MCF 10A (cell line): Measurements from ENCODE around the gene MGMT. TPM values are rescaled to one million over a fixed set of nuclear protein-coding genes. Genes with fewer than 3 reads are reported as not detected.

Source experiments
- BruUV-seq: library from RNA; stranded (reverse); fragments of 400-500 nt; replicated peaks from 2 replicates; lab custom pipeline; 2021; lab: Mats Ljungman, UMichigan
- CTCF ChIA-PET: fragments of 300-600 bp; sonication (Branson Sonifier 250); formaldehyde crosslinking; extraction: SDS; loops from one replicate; lab custom pipeline; 2021; ENCODE audit warnings: antibody characterized with exemption, inconsistent platforms; lab: Yijun Ruan, JAX
- POLR2A ChIA-PET: fragments of 300-600, 350-650 bp; sonication (Branson Sonifier 250); formaldehyde crosslinking; extraction: SDS; loops from one replicate; lab custom pipeline; 2020; ENCODE audit warnings: antibody characterized with exemption, inconsistent platforms; lab: Yijun Ruan, JAX
- DNase-seq: peaks from one replicate; pipeline ENCODE4 v3.0.0-alpha.2; 2018; ENCODE audit not compliant: unreplicated experiment
- H3K27ac Mint-ChIP-seq: one replicate; pipeline ENCODE4 v1.8.0; 2022; ENCODE audit warnings: mild to moderate bottlenecking, low read depth, mixed read lengths; ENCODE audit not compliant: unreplicated experiment
- H3K27me3 Mint-ChIP-seq: one replicate; pipeline ENCODE4 v1.8.0; 2022; ENCODE audit warnings: mixed read lengths; ENCODE audit not compliant: insufficient read depth, unreplicated experiment
- H3K36me3 Mint-ChIP-seq: one replicate; pipeline ENCODE4 v1.8.0; 2022; ENCODE audit warnings: mild to moderate bottlenecking, moderate library complexity, mixed read lengths; ENCODE audit not compliant: insufficient read depth, unreplicated experiment
- H3K4me1 Mint-ChIP-seq: one replicate; pipeline ENCODE4 v1.8.0; 2022; ENCODE audit warnings: mixed read lengths; ENCODE audit not compliant: insufficient read depth, unreplicated experiment
- H3K4me3 Mint-ChIP-seq: one replicate; pipeline ENCODE4 v1.8.0; 2022; ENCODE audit warnings: mild to moderate bottlenecking, moderate library complexity, mixed read lengths; ENCODE audit not compliant: unreplicated experiment
- H3K9me3 Mint-ChIP-seq: one replicate; pipeline ENCODE4 v1.8.0; 2022; ENCODE audit warnings: mixed read lengths; ENCODE audit not compliant: unreplicated experiment
- CTCF ChIP-seq: fragments of 200-600 bp; IDR thresholded peaks from one replicate; pipeline ENCODE4 v1.8.0; 2022; ENCODE audit warnings: antibody characterized with exemption, mild to moderate bottlenecking; ENCODE audit not compliant: unreplicated experiment
- intact Hi-C: fragments of 100-400 bp; cut with micrococcal nuclease; formaldehyde crosslinking; loops from 2 replicates; pipeline ENCODE4 v1.14.1; 2022
- total RNA-seq: library from RNA; stranded (reverse); gene quantifications from 2 replicates; pipeline ENCODE4 v1.2.3, GENCODE V29; 2022

The MGMT gene
- total RNA-seq, 1 experiment from 2014 or later: 18.0 TPM

- BruUV-seq: no TSS peak
- Mint-ChIP-seq H3K4me1 (no peaks in the 10 kb centered on the region), H3K4me3 (no peak overlapping the region), H3K27ac (no peak overlapping the region), H3K9me3 (no peaks in the 10 kb centered on the region), H3K27me3 (no peaks in the 10 kb centered on the region), H3K36me3 (peaks cover 7% of the 10 kb centered on the region)
- no peak for TF ChIP-seq CTCF
- intact Hi-C loops: no loop called here
- ChIA-PET POLR2A (no interaction called here), CTCF (no interaction called here)
- DNase-seq: no peak
Measured at GRCh38 chr10:129683519-129683918, 216.5 kb downstream of the MGMT start.

- no peaks in the 10 kb centered on the region for H3K4me1 Mint-ChIP-seq
- intact Hi-C loops: no loop called here
- ChIA-PET CTCF (no interaction called here), POLR2A (no interaction called here)
- H3K36me3 Mint-ChIP-seq: peaks cover 7% of the 10 kb centered on the region
- no TSS peak for BruUV-seq
- H3K27me3 Mint-ChIP-seq: no peaks in the 10 kb centered on the region
- H3K4me3 Mint-ChIP-seq: no peak overlapping the region
- DNase-seq: no peak
- H3K9me3 Mint-ChIP-seq: no peaks in the 10 kb centered on the region
- no peak overlapping the region for H3K27ac Mint-ChIP-seq
- TF ChIP-seq CTCF: no peak
Measured at GRCh38 chr10:129683920-129684319, 216.9 kb downstream of the MGMT start.

- Mint-ChIP-seq H3K4me1 (peaks cover 1% of the 10 kb centered on the region), H3K36me3 (peaks cover 7% of the 10 kb centered on the region), H3K27me3 (no peaks in the 10 kb centered on the region), H3K4me3 (no peak overlapping the region), H3K27ac (no peak overlapping the region), H3K9me3 (peaks cover 1% of the 10 kb centered on the region)
- TF ChIP-seq CTCF: no peak
- CTCF ChIA-PET: interaction anchor here (0.6 to 1.1 kb wide), 2 partner anchors 14 to 16 kb away, joined by 3 read pairs; no protein-coding TSS in a partner anchor
- DNase-seq: no peak
- BruUV-seq: no TSS peak
- intact Hi-C loops: no loop called here
- POLR2A ChIA-PET: no interaction called here
Measured at GRCh38 chr10:129685271-129685670, 218.2 kb downstream of the MGMT start.

- POLR2A ChIA-PET: no interaction called here
- no TSS peak for BruUV-seq
- peaks cover 6% of the 10 kb centered on the region for H3K9me3 Mint-ChIP-seq
- no peak for TF ChIP-seq CTCF
- intact Hi-C loops: no loop called here
- CTCF ChIA-PET: interaction anchor here (1.2 kb wide), 1 partner anchor 19 kb away, joined by 5 read pairs; no protein-coding TSS in a partner anchor
- H3K4me3 Mint-ChIP-seq: no peak overlapping the region
- H3K27me3 Mint-ChIP-seq: no peaks in the 10 kb centered on the region
- no peak overlapping the region for H3K27ac Mint-ChIP-seq
- peaks cover 6% of the 10 kb centered on the region for H3K36me3 Mint-ChIP-seq
- DNase-seq: no peak
- peaks cover 6% of the 10 kb centered on the region for H3K4me1 Mint-ChIP-seq
Measured at GRCh38 chr10:129689671-129690071, 222.6 kb downstream of the MGMT start.
